SIG-M5 (cell line): ENCODE results near the gene GCLM.
"Not testable (repeated sequence)": the region's sequence is repeated elsewhere in the genome, so short reads cannot be mapped to it uniquely, and the experiment has no call there.

Experiments used
- DNase-seq: peaks from one replicate; lab custom pipeline; 2025; lab: John Stamatoyannopoulos, UW

The GCLM gene

DNA sequence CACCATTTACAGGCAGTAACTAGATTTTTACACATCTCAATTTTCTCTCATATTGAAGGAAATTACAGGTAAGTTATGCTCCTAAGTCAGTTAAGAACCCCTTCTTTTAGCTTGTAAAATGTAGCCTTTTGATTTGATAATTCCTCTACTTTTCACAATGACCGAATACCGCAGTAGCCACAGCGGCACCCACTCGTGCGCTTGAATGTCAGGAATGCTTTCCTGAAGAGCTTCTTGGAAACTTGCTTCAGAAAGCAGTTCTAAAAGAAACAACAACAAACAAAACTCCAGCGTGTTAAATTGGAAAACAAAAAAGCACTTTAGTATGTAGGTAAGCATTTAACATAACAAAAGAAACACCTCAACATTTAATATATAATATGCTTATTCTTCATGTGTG, 20.3 kb downstream of the GCLM start:
- DNase-seq, result no peak

DNA sequence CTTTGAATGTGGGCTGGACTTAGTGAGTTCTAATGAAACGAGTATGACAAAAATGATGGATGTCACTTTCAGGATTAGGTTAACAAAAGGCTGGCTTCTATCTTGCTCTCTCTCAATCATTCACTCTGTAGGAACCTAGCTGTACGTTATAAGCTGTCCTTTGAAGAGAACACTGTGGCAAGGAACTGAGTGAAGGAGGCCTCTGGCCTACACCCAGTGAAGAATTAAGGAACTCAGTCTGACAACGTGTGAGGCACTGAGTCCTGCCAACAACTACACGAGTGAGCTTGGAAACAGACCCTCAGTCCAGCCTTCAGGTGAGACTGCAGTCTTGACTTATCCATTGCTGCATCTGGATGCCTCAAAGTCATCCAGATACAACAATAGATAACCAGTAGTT, 27.0 kb downstream of the GCLM start:
- no peak for DNase-seq

DNA sequence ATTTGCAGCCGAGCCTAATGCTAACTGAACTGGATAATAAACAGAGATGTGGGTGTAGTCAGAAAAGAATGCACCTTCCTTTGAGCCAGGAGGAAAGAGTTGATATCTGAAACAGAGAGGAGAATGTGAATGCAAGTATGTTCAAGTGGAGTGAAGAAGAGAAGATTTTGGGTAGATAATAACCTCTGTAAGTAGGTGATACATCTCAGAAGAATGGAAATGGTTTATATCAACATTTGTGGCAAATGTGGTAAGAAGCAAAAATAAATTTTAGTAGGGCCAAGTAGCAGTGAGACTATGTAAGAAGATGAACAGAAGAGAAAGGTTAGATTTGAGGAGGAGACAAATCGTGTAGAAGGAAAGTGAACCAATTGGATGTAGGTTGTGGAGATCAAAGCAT, 28.5 kb downstream of the GCLM start:
- no peak for DNase-seq

GRCh38 chr1:93878889-93879586, 30.2 kb downstream of the GCLM start, which contains the start of gene DNTTIP2:
Gene DNTTIP2 (minus strand): TSS chr1:93879206. CDS start chr1:93879148, 58 bp downstream.
- peak; percentile 10 for DNase-seq

DNA sequence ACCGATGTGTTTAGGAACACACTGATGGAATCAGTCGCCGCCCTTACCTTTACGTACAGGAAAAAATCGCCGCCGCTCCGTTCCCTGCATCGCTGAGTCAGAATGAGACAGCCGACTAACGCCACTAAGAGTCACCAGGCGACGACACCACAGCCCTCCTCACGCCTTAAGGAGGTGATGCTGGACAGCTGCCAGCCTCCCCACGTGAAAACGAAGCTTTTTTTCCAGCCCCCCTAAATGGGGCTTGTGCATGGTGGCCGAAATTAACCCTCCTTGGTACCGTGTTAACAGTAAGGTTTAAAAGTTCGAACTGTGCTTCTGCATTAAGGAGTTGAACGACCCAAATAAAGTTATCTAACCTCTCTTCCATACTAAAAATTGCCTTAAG, 30.7 kb downstream of the GCLM start:
- no peak for DNase-seq

- no peak for DNase-seq
Observed at GRCh38 chr1:93877529-93877928, 31.7 kb downstream of the GCLM start.

- DNase-seq, result no peak
Observed at GRCh38 chr1:93876244-93876643, 33.0 kb downstream of the GCLM start.

- DNase-seq, result no peak
Observed at GRCh38 chr1:93874025-93874651, 35.1 kb downstream of the GCLM start.

DNA sequence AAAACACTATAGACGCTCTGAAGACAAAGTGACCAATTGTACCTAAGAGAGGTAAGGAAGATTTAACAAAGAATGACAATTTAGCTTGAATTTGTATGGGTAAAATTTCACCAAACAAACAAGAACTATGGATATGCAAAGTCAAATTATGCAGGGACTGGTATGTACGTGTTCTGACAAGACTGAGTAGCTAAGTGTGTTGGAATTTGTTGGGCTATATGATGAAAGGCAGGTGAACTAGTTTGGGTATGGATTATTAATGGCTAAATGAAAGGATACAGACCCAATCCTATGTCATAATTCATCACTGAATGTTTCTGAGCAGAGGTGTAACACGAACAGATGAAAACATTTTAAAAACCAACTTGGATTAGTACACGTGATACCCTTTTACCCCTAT, 37.9 kb downstream of the GCLM start:
- DNase-seq, result no peak

DNA sequence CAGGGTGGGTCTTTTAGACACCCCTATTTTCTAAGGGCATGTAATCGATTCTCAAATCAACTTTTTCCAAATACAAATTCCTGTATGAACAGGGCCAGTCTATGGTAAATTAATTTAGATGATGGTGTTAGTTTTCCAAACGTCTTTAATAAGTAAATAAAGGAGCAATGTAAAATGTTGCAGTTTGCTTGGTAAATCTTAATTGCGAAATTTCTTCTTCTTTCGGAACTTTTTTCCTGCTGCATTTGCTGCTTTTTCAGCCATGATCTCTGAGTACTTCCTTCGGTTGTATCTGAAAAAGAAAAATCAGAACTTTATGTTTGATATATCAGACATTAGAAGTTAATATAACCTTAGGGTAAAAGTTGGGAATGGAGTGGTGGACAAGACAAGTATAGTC, 39.6 kb downstream of the GCLM start:
- no peak for DNase-seq

- DNase-seq, result not testable (repeated sequence)
Observed at GRCh38 chr1:93868492-93868891, 40.7 kb downstream of the GCLM start.

GRCh38 chr1:93865253-93865652, 44.0 kb downstream of the GCLM start:
- no peak for DNase-seq

- DNase-seq, result no peak
Observed at GRCh38 chr1:93864175-93864574, 45.1 kb downstream of the GCLM start.

- DNase-seq, result not testable (repeated sequence)
Observed at GRCh38 chr1:93857653-93858052, 51.6 kb downstream of the GCLM start.

- DNase-seq, result not testable (repeated sequence)
Observed at GRCh38 chr1:93855983-93856382, 53.2 kb downstream of the GCLM start.

GRCh38 chr1:93853940-93854339, 55.3 kb downstream of the GCLM start:
- DNase-seq, result no peak

DNA sequence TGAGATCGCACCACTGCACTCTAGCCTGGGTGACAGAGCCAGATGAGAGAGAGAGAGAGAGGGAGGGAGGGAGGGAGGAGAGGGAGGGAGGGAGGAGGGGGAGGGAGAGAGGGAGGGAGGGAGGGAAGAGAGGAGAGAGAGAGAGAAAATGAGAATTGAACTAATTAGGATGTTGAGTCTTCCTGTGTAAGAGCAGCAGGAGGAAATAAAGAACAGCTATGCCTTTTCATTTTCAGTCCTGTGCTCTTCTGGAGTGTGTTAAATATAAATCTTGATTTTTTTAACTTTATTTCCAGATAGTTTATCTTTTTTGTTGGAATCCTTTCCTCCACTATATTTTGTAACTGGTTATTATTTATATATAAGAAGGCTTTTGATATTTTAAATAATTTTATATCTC, 57.4 kb downstream of the GCLM start:
- DNase-seq, result no peak

GRCh38 chr1:93851327-93851712, 57.9 kb downstream of the GCLM start:
- no peak for DNase-seq

- DNase-seq, result not testable (repeated sequence)
Observed at GRCh38 chr1:93850687-93851326, 58.4 kb downstream of the GCLM start.

- DNase-seq, result no peak
Observed at GRCh38 chr1:93848350-93848883, 60.8 kb downstream of the GCLM start.

DNA sequence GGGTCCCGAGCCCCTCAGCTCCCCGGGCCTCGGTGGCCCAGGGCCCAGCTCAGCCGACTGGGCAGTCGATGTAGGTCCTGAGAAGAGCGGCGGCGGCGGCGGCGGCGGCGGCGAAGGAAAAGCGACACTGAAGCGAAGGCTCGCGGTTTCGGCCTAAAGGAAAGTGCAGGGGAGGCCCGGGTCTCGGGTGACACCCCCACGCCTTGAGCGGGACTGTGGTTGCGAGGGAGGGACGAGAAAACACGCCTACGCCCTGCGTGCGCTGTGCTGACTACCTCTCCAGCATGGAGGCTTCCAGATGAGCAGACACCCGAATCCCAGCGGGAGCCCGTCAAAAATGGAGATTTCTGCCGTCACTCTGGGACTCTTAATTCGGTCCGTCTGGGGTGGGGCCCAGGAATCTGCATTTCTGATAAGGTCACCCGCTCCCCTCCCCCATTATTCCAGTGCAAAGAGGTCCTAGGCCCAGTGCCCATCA, 61.4 kb downstream of the GCLM start:
- no peak for DNase-seq

- no peak for DNase-seq
Observed at GRCh38 chr1:93846992-93847810, 62.0 kb downstream of the GCLM start.
